Measurements from ENCODE around the gene VWCE. TPM values are rescaled to one million over a fixed set of nuclear protein-coding genes. Genes with fewer than 3 reads are reported as not detected.

The VWCE gene
- total RNA-seq, 1 donor from 2014 or later, result 3.4 TPM

DNA sequence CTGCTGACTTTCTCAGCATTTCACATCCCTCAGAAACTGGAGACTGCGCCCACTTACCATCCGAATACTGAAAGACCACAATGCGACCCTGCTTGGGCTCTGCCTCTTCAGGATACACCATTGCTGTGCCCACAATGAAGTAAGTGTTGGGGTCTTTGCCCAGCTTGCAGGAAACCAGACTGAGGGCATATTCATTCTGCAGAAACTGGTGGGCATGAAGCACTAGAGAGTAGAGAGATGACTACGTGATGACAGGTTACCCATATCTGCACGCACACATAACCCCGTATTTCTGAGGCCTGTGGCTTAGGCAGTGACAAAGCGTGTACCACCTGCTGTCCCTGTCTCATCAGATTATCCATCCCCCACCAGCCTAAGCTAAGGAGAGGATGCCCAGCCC lies 14.6 kb upstream of the VWCE start:
- H3K36me3 ChIP-seq, result peaks cover 0 to 93% of the 10 kb centered on the region in 2 donors
- no peak for DNase-seq (ENCODE audit: extremely low spot score in 2 of 2)

DNA sequence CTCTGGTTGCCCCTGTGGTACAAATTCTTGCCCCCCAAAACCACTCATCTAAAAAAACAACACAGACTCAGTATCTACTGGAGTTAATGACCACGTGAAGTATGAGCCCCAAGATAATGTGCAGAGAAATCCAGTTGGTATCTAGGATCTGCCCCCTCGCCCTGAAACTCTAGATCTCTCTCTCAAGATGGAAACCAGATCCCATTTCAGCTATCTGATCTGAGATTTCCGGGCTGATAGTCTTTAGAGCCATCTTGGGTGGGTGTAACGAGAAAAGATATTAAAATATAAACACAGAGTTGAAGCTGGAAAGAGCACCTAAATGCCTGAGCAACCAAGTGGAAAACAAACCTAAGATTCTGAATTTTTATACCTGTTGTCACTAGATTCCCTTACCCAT lies 14.0 kb upstream of the VWCE start:
- Histone ChIP-seq H3K9me3 (no peaks in the 10 kb centered on the region), H3K4me3 (no peak overlapping the region), H3K4me1 (no peaks in the 10 kb centered on the region), H3K27me3 (no peaks in the 10 kb centered on the region), H3K27ac (no peak overlapping the region), H3K36me3 (peaks cover 0 to 87% of the 10 kb centered on the region in 2 donors)
- intact Hi-C loops (cut with DNase I), result no loop called here
- TF ChIP-seq POLR2A (IDR thresholded peaks at IDR 0.05) (no peak), POLR2AphosphoS5 (IDR thresholded peaks at IDR 0.05; ENCODE audit: insufficient read depth in 1 of 2, low read depth in 1 of 2) (no peak), CTCF (IDR thresholded peaks at IDR 0.05) (no peak)
- no peak for DNase-seq (ENCODE audit: extremely low spot score in 2 of 2)

More for the DNA sequence above, 14.6 kb upstream of the VWCE start:
- H3K4me1 ChIP-seq, result no peaks in the 10 kb centered on the region
- intact Hi-C loops (cut with DNase I), result no loop called here
- H3K27ac ChIP-seq, result no peak overlapping the region
- H3K9me3 ChIP-seq, result no peaks in the 10 kb centered on the region
- no peak overlapping the region for H3K4me3 ChIP-seq
- no peak for TF ChIP-seq POLR2A (IDR thresholded peaks at IDR 0.05)
- no peaks in the 10 kb centered on the region for H3K27me3 ChIP-seq

DNA sequence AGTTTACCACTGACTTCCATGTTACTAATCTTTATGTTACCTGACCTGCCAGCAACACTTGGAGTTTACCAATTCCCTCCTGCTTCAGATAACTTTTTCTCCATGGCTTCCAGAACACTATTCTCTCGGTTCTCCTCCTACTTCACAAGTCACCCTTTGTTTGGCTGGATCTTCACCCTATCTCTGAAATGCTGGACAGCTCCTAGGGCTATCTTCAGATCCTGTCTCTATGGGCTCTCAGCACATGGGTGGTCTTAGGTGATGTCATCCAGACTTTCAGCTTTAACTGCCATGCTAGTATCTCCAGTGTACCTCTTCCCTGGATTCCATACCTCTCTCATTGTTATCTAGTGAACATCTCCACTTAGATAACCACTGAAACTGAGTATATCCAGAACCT lies 12.2 kb upstream of the VWCE start:
- Histone ChIP-seq H3K36me3 (peaks cover 0 to 86% of the 10 kb centered on the region in 2 donors), H3K4me1 (no peaks in the 10 kb centered on the region), H3K27me3 (no peaks in the 10 kb centered on the region), H3K9me3 (no peaks in the 10 kb centered on the region), H3K27ac (no peak overlapping the region), H3K4me3 (no peak overlapping the region)
- TF ChIP-seq POLR2AphosphoS5 (IDR thresholded peaks at IDR 0.05; ENCODE audit: insufficient read depth in 1 of 2, low read depth in 1 of 2) (no peak), POLR2A (IDR thresholded peaks at IDR 0.05) (no peak), CTCF (IDR thresholded peaks at IDR 0.05) (no peak)
- intact Hi-C loops (cut with DNase I), result no loop called here
- no peak for DNase-seq (ENCODE audit: extremely low spot score in 2 of 2)

DNA sequence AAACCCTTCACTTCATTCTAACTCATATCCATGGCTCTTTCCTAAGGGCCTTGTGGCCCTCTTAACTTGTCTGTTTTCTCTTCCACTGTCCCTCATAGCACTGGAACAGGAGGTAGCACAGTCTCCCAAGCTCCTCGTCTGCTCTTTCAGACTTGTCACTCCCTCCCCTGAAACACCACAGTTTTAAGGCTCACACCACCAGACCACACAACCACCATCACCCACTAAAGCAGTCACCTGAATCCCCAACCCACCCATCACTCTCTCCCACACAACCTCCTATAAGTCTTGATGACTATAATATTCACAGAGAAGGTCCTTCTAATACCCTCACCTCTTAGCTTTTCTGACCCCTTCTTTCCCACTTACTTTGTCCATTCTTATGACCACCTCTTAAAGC lies 11.1 kb upstream of the VWCE start:
- TF ChIP-seq POLR2AphosphoS5 (IDR thresholded peaks at IDR 0.05; ENCODE audit: insufficient read depth in 1 of 2, low read depth in 1 of 2), result no peak
- no peak for TF ChIP-seq CTCF (IDR thresholded peaks at IDR 0.05)
- TF ChIP-seq POLR2A (IDR thresholded peaks at IDR 0.05), result no peak
- Histone ChIP-seq H3K27ac (no peak overlapping the region), H3K9me3 (no peaks in the 10 kb centered on the region), H3K4me3 (no peak overlapping the region), H3K4me1 (no peaks in the 10 kb centered on the region), H3K36me3 (peaks cover 0 to 86% of the 10 kb centered on the region in 2 donors), H3K27me3 (no peaks in the 10 kb centered on the region)
- intact Hi-C loops (cut with DNase I), result no loop called here
- no peak for DNase-seq (ENCODE audit: extremely low spot score in 2 of 2)

GRCh38 chr11:61305417-61305816 lies 10.3 kb upstream of the VWCE start:
- no peak for DNase-seq (ENCODE audit: extremely low spot score in 2 of 2)
- Histone ChIP-seq H3K4me1 (no peaks in the 10 kb centered on the region), H3K27ac (no peak overlapping the region), H3K9me3 (no peaks in the 10 kb centered on the region), H3K27me3 (no peaks in the 10 kb centered on the region), H3K36me3 (peaks cover 0 to 86% of the 10 kb centered on the region in 2 donors), H3K4me3 (no peak overlapping the region)
- intact Hi-C loops (cut with DNase I), result no loop called here
- TF ChIP-seq POLR2AphosphoS5 (IDR thresholded peaks at IDR 0.05; ENCODE audit: insufficient read depth in 1 of 2, low read depth in 1 of 2), result no peak
- TF ChIP-seq POLR2A (IDR thresholded peaks at IDR 0.05), result no peak
- TF ChIP-seq CTCF (IDR thresholded peaks at IDR 0.05), result no peak

DNA sequence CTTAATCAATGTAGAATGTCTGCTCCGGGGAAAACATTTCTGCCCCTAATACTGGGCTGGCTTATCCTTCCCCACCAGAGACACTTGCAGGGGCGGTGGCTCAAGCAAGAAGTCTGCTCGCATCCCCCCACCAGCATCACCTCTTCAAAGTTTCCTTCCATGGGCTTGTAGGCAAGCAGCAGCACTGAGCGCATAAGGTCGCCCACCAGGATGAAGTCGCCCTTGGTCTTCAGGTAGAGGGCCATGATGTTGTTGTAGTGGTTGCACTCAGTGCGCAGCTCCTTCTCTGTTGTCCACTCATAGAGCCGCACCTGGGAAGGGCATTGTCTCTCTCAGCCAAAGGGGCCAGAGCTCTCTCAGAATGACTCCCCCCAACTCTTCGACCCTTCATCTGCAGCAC lies 8.6 kb upstream of the VWCE start:
- Histone ChIP-seq H3K4me3 (no peak overlapping the region), H3K36me3 (peaks cover 0 to 84% of the 10 kb centered on the region in 2 donors), H3K9me3 (no peaks in the 10 kb centered on the region), H3K27me3 (no peaks in the 10 kb centered on the region), H3K4me1 (peaks cover 3% of the 10 kb centered on the region), H3K27ac (no peak overlapping the region)
- DNase-seq (ENCODE audit: extremely low spot score in 2 of 2), result no peak
- TF ChIP-seq POLR2AphosphoS5 (IDR thresholded peaks at IDR 0.05; ENCODE audit: insufficient read depth in 1 of 2, low read depth in 1 of 2), result no peak
- no peak for TF ChIP-seq POLR2A (IDR thresholded peaks at IDR 0.05)
- TF ChIP-seq CTCF (IDR thresholded peaks at IDR 0.05), result no peak
- intact Hi-C loops (cut with DNase I), result no loop called here

All from vagina (tissue), 2 donors.